ENCODE results near the gene FAIM2. TPM values are rescaled to one million over a fixed set of nuclear protein-coding genes. Genes with fewer than 3 reads are reported as not detected.

FAIM2 gene
- total and polyA plus RNA-seq, 9 of the 15 experiments (the other 6 are each of a cell fraction or from before 2014, with no cell fraction given) = 0.01 to 0.10 TPM; not detected in 7

DNA sequence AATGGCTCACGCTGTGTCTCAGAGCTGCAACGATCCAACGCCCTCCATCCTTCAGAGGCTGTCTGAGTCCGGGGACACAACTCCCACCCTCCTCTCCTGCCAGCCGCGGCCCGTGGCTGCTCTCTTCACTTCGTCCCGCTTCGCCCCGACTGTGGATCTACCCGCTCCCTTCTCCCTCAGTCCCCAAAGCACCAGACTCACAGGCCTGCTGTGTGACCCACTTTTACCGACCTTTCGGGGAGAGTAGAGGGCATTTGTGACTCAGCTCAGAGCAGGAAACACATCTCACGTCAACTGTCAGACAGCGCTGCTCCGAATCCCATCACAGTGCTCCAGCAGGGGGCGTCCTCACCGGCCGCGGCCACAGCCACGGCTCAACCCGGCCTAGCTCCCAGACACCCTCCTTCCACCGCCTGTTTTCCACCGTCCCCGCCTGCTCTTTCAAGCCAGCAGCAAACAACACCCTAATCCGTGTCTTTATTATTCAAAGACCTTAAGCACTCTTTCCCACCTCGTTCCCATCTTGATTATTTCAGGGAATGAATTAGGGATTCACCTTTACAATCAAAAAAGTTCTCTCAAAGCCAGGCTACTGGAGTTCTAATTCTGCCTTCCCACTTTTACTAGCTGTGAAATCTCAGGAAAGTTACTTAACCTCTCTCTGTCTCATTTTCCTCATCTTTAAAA lies 41.8 kb upstream of the FAIM2 start (continued):
- TF ChIP-seq, protein P1, sequence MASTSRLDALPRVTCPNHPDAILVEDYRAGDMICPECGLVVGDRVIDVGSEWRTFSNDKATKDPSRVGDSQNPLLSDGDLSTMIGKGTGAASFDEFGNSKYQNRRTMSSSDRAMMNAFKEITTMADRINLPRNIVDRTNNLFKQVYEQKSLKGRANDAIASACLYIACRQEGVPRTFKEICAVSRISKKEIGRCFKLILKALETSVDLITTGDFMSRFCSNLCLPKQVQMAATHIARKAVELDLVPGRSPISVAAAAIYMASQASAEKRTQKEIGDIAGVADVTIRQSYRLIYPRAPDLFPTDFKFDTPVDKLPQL (IDR thresholded peaks at IDR 0.05; ENCODE audit: extremely low read depth, insufficient read length) = no peak
- TF ChIP-seq HDAC2 (IDR thresholded peaks at IDR 0.05) (peak; percentile 53; the same call in 1 of the 2 replicates), CHCHD3 (CRISPR knock-in tag; IDR thresholded peaks at IDR 0.05) (no peak), PCBP1 (IDR thresholded peaks at IDR 0.05; ENCODE audit: low read depth, low read length, poor library complexity, severe bottlenecking) (no peak), RBM15 (IDR thresholded peaks at IDR 0.05; ENCODE audit: insufficient read depth, low read length) (no peak), BRD9 (IDR thresholded peaks at IDR 0.05; ENCODE audit: low read depth, partially characterized antibody) (peak; percentile 75), SMAD4 (CRISPR knock-in tag; conservative IDR thresholded peaks at IDR 0.05) (peak; percentile 76; the same call in 1 of the 2 replicates), MAFK (IDR thresholded peaks at IDR 0.05; ENCODE audit: low read length) (no peak), NR2C1 (IDR thresholded peaks at IDR 0.05) (no peak), NR2C1 (tag; IDR thresholded peaks at IDR 0.05) (0 out of 2 replicates have a peak, but pooled peaks have one; percentile 22), JUND (IDR thresholded peaks at IDR 0.05; ENCODE audit: borderline replicate concordance, low read depth, low read length) (peak; percentile 82), JUND (tag; IDR thresholded peaks at IDR 0.05; ENCODE audit: borderline replicate concordance, low read depth, low read length) (peak; percentile 74; the same call in 2 of the 3 replicates), NFIC (IDR thresholded peaks at IDR 0.05) (no peak), ZNF134 (CRISPR knock-in tag; conservative IDR thresholded peaks at IDR 0.05) (no peak), ASH1L (IDR thresholded peaks at IDR 0.05; ENCODE audit: borderline replicate concordance, low read depth, partially characterized antibody) (no peak), BMI1 (IDR thresholded peaks at IDR 0.05; ENCODE audit: low read length) (0 out of 2 replicates have a peak, but pooled peaks have one; percentile 39), HNRNPK (IDR thresholded peaks at IDR 0.05; ENCODE audit: low read depth, low read length, poor library complexity, severe bottlenecking) (no peak)
- TF ChIP-seq, protein P2, sequence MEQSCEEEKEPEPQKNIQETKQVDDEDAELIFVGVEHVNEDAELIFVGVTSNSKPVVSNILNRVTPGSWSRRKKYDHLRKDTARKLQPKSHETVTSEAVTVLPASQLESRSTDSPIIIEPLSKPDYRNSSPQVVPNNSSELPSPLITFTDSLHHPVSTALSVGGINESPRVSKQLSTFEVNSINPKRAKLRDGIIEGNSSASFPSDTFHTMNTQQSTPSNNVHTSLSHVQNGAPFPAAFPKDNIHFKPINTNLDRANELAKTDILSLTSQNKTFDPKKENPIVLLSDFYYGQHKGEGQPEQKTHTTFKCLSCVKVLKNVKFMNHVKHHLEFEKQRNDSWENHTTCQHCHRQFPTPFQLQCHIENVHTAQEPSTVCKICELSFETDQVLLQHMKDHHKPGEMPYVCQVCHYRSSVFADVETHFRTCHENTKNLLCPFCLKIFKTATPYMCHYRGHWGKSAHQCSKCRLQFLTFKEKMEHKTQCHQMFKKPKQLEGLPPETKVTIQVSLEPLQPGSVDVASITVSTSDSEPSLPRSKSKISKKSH (CRISPR knock-in tag; IDR thresholded peaks at IDR 0.05) = no peak
- TF ChIP-seq, protein P3, sequence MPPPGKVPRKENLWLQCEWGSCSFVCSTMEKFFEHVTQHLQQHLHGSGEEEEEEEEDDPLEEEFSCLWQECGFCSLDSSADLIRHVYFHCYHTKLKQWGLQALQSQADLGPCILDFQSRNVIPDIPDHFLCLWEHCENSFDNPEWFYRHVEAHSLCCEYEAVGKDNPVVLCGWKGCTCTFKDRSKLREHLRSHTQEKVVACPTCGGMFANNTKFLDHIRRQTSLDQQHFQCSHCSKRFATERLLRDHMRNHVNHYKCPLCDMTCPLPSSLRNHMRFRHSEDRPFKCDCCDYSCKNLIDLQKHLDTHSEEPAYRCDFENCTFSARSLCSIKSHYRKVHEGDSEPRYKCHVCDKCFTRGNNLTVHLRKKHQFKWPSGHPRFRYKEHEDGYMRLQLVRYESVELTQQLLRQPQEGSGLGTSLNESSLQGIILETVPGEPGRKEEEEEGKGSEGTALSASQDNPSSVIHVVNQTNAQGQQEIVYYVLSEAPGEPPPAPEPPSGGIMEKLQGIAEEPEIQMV (tag; conservative IDR thresholded peaks at IDR 0.05; ENCODE audit: low read depth) = no peak
- TF ChIP-seq, protein P4, sequence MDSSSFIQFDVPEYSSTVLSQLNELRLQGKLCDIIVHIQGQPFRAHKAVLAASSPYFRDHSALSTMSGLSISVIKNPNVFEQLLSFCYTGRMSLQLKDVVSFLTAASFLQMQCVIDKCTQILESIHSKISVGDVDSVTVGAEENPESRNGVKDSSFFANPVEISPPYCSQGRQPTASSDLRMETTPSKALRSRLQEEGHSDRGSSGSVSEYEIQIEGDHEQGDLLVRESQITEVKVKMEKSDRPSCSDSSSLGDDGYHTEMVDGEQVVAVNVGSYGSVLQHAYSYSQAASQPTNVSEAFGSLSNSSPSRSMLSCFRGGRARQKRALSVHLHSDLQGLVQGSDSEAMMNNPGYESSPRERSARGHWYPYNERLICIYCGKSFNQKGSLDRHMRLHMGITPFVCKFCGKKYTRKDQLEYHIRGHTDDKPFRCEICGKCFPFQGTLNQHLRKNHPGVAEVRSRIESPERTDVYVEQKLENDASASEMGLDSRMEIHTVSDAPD (CRISPR knock-in tag; IDR thresholded peaks at IDR 0.05) = no peak
- TF ChIP-seq, protein P5, sequence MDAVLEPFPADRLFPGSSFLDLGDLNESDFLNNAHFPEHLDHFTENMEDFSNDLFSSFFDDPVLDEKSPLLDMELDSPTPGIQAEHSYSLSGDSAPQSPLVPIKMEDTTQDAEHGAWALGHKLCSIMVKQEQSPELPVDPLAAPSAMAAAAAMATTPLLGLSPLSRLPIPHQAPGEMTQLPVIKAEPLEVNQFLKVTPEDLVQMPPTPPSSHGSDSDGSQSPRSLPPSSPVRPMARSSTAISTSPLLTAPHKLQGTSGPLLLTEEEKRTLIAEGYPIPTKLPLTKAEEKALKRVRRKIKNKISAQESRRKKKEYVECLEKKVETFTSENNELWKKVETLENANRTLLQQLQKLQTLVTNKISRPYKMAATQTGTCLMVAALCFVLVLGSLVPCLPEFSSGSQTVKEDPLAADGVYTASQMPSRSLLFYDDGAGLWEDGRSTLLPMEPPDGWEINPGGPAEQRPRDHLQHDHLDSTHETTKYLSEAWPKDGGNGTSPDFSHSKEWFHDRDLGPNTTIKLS (IDR thresholded peaks at IDR 0.05; ENCODE audit: borderline replicate concordance, low read depth) = 0 out of 2 replicates have a peak, but pooled peaks have one; percentile 40
